ENCODE data around the gene PSRC1.

PSRC1 gene

DNA sequence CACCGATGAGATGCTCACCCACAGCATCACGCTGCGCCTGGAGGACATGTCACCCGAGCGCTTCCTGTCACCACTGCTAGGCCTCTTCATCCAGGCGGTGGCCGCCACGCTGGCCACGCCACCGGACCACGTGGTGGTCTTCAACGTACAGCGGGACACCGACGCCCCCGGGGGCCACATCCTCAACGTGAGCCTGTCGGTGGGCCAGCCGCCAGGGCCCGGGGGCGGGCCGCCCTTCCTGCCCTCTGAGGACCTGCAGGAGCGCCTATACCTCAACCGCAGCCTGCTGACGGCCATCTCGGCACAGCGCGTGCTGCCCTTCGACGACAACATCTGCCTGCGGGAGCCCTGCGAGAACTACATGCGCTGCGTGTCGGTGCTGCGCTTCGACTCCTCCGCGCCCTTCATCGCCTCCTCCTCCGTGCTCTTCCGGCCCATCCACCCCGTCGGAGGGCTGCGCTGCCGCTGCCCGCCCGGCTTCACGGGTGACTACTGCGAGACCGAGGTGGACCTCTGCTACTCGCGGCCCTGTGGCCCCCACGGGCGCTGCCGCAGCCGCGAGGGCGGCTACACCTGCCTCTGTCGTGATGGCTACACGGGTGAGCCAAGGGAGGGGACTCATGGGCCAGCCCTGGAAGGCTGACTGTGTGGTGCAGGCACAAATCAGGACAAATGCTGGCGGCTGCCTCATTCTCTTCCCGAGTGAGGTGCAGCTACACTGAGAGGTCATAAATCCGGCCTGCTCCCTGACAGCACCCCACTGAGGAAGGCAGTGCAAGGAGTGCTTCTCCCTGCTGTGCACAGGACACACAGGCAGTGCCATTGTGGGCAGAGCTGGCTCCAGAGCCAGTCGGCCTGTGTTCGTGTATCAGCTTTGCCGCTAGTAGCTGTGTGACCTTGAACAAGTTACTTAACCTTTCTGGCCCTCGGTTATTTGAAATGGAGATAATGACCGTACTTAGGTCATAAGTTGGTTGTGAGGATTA, 24.2 kb downstream of the PSRC1 start:
- DNase-seq (ENCODE audit: low spot score) = no peak

DNA sequence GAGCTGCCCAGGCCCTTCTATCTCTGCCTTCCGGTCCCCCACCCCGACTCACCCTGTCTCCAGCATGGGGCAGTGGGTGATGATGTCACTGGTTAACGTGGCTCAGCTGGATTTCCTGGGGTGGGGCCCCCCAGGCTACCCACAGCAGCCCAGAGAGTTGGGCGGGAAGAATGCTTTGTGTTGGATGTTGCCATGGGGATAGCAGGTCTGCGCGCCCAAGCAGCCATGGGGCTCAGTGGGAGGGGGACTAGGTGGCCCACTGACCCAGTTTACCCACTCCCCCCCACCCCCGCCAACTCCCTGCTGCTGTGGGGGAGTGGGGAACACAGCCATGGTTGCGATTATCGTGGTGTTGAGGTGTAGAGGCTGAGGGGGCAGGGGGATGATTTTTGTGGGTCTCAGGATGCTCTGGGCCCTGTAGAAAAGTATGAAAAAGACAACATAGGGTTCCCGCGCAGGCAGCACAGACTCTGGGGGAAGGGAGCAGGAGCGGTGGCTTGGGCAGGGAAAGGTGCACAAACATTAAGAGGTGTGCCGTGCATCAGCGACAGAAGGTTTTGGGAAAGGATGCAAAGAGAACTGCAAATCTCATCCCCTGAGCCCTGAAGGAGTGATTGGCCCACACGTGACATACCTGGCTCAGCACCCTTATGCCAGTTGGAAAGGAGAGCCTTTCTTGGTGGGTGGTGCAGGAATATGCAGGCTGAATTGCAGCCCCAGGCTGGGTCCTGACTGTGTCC, 25.1 kb downstream of the PSRC1 start:
- no peak for DNase-seq (ENCODE audit: low spot score)

DNA sequence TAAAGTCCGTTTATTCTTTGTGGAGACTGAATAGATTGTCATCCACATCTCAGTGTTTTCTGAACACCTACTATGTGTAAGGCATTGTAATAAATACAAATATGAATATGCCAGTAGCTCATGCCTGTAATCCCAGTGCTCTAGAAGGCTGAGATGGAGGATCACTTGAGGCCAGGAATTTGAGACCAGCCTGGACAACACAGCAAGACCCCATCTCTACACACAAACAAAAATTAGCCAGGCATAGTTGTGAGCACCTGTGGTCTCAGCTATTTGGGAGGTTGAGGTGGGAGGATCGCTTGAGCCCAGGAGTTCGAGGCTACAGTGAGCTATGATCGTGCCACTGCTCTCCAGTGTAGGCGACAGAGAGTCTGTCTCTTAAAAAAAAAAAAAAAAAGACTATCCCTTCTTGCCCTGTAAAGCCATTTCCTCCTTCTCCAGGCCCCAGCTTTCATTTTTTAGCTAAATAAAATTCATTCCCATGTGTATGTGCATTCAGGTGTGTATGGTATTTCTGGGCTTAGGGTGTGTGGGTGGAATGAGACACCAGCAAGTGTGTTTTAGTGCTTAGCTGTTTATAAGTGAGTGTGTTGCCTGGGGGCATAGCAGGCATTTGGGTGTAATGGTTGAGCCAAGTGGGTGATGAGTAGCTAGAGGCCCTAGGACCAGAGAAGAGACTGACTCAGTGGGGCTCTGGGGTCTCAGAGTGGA, 25.8 kb downstream of the PSRC1 start:
- DNase-seq (ENCODE audit: low spot score) = no peak

DNA sequence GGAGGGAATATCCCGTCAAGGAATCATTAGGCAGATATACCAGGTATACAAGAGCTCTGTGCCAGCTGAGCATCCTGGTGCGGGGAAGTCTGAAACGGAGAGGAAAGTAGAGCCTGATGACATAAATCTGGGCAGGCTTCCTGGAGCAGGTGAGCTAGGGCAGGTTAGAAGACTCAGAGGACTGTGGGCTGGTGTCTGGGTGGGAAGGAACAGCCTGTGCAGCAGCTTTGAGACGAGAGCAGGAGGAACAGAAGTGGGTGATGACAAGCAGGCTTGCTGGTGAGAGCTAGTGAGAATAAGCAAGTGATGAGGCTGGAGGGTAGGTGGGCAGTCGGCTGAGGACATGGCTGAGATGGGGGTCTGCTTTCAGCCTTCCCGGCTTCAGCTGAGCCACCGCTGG, 26.9 kb downstream of the PSRC1 start:
- no peak for DNase-seq (ENCODE audit: low spot score)

DNA sequence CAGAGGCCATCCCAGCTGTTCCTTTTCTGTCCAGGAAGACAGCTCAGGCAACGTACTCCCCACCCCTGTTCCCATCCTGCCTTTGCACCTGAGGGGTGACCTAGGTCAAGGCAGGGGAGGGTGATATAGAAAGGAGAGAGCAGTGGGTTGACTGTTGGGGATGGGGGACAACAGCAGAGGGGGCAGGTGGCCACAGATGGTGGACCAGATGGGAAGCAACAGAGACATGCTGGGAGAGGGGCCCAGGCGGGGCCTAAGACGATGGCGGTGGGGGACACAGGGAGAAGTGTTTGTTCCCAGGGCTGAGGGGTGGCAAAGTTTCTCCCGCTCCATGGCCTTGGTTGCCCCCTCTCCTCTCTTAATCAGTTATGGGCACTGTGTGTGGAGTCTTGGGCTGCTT, 27.3 kb downstream of the PSRC1 start:
- DNase-seq (ENCODE audit: low spot score) = no peak

DNA sequence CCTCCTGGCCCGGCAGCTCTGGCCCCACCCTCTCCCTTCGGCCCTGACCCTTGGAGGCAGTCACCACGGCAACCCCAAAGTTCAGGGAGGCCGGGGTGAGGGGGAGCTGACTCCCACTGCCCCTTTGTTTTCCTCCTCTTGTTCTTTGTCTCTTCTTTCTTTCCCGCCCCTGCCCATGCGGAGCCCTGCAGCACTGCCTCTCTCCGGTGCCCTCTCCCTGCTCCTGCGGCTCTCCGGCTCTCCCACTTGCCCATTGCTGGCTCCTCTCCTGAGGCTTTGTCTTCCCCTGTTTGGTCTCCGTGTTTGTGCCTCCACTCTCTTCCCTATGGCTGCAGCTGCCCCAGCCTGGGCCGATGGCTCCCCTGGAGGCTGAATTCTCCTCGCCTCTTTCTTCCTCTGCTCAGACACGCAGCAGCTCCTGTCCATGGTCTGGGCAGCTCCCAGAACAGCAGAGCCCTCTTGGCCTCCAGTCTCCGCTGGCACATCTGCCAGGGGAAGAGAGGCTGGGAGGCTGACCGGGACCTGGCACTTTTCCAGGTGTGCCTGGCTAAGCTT, 27.8 kb downstream of the PSRC1 start:
- DNase-seq (ENCODE audit: low spot score) = no peak

DNA sequence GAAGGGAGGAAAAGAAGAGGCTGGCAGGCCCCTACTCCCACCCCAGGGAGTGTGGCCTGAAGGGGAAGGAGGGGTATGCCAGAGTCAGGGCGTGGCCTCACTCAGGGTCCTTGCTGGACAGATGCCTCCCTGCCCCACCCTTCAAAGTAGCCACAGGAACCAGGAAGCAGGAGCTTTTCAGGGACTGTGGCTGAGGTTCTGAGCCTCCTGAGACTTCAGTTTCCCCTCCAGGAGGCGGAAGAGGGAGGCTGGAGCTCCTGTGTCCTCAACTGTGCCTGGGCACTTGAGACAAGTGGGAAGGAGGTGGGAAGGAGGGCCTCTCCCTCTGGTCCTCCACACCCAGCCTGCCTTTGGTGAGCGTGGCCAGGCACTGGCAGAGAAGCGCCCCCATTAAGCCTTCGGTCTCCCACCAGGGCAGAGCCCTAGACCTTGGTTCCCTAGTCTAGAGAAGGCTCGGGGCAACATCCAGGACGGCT, 28.3 kb downstream of the PSRC1 start:
- no peak for DNase-seq (ENCODE audit: low spot score)

DNA sequence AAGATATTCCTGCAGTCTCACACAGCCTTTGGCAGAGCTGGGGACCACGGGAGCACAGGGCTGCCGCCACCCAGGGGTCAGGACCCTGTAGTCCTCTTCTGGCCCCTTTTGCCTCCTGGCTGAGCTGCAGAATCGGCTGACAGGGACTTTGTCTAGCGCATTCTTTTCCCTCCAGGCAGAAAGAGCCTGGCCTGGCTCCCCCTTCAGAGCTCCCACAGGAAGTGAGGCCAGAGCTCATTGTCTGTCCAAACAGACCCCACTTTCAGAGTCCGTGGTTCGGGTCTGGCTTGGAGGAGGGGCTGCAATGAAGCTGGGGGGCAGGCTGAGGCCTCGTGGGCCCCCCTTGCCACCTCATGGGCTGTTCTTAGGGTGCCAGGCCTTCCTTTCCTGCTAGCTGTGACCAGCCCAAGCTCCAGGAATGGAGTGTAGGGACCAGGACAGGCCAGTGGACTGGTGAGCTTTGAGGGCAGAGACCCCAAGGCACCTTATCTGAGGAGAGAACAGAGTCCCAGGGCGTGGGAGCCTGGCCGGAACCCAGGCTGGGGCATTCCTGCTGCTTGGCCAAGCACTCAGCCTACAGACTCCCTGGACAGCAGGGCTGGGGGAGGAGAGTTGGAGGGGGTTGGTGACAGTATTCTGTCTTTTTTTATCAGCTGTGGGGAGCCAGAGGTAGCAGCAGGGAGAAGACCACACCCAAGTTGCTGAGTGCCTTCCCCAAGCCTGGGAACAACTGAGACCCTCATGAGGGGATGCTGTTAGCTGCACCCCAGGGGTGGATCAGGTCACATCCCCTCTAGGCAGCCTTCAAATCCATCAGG, 28.9 kb downstream of the PSRC1 start:
- DNase-seq (ENCODE audit: low spot score) = no peak

DNA sequence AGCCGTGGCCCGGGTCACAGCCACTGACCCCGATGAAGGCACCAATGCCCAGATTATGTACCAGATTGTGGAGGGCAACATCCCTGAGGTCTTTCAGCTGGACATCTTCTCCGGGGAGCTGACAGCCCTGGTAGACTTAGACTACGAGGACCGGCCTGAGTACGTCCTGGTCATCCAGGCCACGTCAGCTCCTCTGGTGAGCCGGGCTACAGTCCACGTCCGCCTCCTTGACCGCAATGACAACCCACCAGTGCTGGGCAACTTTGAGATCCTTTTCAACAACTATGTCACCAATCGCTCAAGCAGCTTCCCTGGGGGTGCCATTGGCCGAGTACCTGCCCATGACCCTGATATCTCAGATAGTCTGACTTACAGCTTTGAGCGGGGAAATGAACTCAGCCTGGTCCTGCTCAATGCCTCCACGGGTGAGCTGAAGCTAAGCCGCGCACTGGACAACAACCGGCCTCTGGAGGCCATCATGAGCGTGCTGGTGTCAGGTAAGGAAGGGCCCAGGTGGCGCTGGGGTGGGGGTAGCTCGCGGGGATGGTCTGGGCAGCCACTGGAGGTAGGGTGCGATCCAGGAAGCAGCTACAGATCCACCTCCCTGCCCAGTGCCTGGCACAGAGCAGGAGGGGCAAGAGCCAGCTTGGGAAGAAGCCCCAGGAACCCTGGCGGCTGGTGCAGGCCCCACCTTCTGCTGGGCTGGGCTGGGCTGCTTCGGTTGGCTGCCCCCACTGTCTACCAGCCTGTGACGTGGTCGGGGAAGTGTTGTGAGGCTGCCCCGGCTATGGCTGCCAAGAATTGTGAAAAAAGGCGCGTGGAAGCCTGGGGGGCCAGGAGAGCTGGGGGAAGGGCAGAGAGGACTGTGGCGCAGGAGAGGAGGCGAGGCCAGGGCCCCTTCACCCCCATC, 29.8 kb downstream of the PSRC1 start:
- no peak for DNase-seq (ENCODE audit: low spot score)

DNA sequence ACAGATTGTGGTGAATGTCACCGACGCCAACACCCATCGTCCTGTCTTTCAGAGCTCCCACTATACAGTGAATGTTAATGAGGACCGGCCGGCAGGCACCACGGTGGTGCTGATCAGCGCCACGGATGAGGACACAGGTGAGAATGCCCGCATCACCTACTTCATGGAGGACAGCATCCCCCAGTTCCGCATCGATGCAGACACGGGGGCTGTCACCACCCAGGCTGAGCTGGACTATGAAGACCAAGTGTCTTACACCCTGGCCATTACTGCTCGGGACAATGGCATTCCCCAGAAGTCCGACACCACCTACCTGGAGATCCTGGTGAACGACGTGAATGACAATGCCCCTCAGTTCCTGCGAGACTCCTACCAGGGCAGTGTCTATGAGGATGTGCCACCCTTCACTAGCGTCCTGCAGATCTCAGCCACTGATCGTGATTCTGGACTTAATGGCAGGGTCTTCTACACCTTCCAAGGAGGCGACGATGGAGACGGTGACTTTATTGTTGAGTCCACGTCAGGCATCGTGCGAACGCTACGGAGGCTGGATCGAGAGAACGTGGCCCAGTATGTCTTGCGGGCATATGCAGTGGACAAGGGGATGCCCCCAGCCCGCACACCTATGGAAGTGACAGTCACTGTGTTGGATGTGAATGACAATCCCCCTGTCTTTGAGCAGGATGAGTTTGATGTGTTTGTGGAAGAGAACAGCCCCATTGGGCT, 30.6 kb downstream of the PSRC1 start:
- no peak for DNase-seq (ENCODE audit: low spot score)

DNA sequence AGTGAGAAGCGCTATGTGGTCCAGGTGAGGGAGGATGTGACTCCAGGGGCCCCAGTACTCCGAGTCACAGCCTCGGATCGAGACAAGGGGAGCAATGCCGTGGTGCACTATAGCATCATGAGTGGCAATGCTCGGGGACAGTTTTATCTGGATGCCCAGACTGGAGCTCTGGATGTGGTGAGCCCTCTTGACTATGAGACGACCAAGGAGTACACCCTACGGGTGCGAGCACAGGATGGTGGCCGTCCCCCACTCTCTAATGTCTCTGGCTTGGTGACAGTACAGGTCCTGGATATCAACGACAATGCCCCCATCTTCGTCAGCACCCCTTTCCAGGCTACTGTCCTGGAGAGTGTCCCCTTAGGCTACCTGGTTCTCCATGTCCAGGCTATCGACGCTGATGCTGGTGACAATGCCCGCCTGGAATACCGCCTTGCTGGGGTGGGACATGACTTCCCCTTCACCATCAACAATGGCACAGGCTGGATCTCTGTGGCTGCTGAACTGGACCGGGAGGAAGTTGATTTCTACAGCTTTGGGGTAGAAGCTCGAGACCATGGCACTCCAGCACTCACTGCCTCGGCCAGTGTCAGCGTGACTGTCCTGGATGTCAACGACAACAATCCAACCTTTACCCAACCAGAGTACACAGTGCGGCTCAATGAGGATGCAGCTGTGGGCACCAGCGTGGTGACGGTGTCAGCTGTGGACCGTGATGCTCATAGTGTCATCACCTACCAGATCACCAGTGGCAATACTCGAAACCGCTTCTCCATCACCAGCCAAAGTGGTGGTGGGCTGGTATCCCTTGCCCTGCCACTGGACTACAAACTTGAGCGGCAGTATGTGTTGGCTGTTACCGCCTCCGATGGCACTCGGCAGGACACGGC, 31.4 kb downstream of the PSRC1 start:
- no peak for DNase-seq (ENCODE audit: low spot score)

DNA sequence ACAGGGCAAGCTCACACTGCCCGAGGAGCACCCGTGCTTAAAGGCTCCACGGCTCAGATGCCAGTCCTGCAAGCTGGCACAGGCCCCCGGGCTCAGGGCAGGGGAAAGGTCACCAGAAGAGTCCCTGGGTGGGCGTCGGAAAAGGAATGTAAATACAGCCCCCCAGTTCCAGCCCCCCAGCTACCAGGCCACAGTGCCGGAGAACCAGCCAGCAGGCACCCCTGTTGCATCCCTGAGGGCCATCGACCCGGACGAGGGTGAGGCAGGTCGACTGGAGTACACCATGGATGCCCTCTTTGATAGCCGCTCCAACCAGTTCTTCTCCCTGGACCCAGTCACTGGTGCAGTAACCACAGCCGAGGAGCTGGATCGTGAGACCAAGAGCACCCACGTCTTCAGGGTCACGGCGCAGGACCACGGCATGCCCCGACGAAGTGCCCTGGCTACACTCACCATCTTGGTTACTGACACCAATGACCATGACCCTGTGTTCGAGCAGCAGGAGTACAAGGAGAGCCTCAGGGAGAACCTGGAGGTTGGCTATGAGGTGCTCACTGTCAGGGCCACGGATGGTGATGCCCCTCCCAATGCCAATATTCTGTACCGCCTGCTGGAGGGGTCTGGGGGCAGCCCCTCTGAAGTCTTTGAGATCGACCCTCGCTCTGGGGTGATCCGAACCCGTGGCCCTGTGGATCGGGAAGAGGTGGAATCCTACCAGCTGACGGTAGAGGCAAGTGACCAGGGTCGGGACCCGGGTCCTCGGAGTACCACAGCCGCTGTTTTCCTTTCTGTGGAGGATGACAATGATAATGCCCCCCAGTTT, 32.3 kb downstream of the PSRC1 start:
- DNase-seq (ENCODE audit: low spot score) = no peak

DNA sequence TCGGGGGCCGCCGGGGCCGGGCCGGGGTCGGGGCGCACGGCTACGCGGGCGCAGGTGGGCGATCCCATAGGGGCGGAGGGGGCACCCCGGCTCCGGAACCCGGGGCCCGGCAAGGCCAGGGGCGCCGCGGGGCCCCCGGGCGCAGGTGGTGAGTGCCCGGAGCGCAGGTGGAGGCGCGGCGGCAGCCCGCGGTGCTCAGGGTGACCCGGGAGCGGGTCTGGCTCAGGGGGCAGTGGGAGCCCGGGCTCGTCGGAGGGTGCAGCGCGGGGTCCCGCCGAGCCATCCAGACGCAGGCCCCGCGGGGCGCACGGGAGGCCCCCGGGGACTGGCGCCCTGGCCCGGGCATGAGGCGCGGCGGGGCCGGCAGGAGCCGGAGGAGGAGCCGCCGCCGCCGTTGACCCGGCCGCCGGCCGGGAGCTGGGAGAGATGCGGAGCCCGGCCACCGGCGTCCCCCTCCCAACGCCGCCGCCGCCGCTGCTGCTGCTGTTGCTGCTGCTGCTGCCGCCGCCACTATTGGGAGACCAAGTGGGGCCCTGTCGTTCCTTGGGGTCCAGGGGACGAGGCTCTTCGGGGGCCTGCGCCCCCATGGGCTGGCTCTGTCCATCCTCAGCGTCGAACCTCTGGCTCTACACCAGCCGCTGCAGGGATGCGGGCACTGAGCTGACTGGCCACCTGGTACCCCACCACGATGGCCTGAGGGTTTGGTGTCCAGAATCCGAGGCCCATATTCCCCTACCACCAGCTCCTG, 33.1 kb downstream of the PSRC1 start:
- no peak for DNase-seq (ENCODE audit: low spot score)

DNA sequence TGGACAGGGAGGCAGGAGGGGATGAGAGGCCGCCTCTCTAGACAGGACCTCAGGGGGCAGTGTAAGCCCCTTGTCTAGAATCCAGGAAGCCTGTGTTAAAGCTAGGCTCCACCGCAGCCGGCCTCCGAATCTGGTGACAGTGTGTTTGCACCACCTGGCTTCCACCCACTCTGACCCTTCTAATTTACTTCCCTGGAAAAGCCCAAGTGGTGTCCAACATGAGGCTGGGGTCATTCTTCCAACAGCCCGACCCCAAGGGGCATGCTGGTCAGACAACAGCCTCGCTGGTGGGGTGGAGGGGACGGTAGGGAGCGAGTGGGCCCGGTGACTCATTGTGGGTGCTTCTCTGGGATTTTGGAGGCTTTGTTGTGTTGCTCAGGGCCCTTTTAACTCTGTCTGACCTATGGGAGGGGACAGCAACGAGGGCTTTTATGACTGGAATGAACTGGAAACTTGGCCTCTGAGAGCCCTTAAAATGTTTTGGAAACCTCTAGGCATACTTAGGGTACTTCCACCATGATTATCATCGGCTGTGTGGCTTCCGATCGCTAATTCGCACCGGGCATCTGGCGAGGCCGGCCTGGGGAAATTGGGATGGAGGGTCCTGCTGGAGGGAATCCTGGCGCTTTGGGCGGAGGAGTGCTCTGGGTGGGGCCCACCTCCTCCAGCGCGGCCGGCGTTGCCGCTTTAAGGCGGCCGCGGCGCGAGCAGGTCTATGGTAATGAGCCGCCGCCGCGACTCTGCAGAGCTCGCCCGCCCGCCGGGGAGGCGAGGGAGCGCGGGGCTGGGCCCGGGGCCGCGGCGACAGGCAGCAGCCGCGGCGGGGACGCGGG, 33.9 kb downstream of the PSRC1 start, which contains the start of gene CELSR2:
CELSR2 (plus strand) TSS at position 743 of the 833 bp plus-strand sequence. CDS start 541 bp downstream, outside the sequence.
- peak; percentile 76 for DNase-seq (ENCODE audit: low spot score)

DNA sequence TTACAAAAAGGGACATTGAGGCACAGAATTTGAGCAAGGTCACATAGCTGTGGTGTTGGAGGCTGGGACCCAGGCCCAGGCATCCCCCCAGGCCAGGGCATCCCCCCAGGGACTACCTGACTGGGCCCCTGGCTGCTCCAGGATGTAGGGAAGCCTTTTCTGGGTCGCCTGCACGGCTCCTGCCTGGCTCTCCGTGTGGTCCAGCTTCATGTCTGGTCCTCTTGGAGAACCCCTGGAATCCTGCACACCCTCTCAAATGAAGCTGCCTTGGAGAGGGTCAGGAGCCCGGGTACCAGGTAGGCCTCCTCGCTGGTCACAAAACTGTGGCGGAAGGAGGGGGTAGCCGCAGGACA, 34.5 kb downstream of the PSRC1 start:
- no peak for DNase-seq (ENCODE audit: low spot score)
